HuH-7.5 (cell line): ENCODE measurements around the gene COMMD1.

Source experiments
- DNase-seq: peaks from one replicate; pipeline ENCODE4 v3.0.0; 2011; ENCODE audit warnings: low spot score

Gene COMMD1

DNA sequence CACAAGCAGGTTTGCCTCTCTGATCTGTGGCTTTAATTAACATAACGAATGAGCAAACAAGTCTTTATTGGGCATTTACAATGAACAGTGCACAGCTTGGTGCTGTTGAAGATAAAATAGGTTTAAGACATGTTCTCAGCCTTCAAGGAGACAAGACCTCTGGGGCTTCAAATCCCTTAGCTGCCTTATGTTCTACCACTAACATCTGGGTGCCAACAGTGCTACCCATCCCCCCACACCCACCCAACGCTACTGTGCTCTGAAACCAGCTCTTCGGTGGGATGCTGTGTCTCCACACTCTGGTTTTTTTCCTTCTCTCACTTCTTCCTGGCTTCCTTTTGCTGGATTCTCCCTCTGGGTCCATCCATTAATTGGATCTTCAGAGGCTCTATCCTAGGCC is 276.4 kb downstream of the COMMD1 start:
- no peak for DNase-seq

DNA sequence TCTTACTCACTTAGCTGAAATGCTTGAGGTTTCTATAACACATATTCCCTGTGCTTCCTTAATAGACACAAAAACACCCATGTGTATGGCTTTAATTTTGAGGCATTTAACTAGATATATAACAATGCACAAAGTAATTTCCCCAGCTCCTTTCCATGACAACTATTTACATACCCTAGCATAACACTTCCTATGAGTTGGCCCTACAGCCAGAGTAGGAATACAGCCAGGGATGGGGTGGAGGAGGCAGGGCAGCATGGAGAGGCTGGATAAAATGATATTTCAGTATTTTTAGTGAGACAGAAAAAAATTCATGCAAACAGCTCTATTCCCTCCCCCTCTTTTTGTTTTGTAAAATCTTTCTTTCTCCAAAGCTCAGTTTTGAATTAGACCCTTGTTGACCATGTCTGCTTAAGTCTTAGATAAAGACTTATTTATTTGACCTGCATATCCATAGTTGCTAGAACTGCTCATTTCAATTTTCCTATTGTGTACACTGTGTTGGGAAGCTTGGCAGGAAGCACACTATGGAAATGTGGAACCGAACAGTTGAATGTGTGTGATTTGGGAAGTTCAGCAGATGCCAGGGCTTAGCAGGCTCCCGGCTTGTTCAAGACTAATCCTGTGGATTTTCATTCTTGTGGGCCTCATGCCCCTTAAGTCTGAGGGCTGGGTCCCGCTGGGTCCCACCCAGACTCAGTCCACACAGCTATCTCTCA is 279.2 kb downstream of the COMMD1 start:
- DNase-seq: no peak
